GM21825 (cell line): ENCODE data around the gene CNN1.

Experiments used
- ATAC-seq: cut with Tn5 transposase; IDR thresholded peaks from one replicate; pipeline ENCODE4 v1.9.1; 2021; ENCODE audit warnings: mild to moderate bottlenecking, moderate library complexity; ENCODE audit not compliant: unreplicated experiment

Gene CNN1

DNA sequence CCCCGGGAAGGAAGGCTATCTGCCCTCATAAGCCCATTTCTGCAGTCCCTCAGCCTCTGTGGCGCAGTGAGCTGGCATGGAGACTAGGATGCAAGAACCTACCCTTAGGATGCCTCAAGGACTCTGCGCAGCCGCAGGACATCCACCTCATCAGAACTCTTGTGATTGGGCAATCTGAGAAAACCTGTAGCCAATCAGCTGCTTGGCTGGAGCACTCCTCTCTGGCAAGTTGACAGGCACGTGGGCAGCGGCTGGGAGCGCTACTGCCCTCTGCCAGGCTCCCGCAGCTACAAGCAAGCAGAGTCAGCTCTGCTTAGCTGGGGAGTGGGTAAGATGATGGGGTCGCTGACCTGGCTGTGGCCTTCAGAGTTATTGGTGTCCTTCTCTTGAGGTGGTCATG lies 8.2 kb upstream of the CNN1 start:
- no peak for ATAC-seq

DNA sequence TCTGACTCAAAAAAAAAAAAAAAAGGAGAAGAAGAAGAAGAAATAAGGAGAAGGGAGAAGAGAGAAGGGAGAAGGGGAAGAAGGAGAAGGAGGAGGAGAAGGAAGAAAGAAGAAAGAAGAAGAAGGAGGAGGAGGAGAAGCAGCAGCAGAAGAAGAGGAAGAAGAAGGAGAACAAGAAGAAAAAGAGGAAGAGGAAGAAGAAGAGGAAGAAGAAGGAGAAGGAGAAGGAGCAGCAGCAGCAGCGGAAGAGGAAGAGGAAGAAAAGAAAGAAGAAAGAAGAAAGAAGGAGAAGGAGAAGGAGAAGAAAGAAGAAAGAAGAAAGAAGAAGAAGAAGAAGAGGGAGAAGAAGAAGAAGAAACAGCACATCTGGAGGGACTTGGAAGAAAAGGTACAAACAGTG lies 4.1 kb upstream of the CNN1 start:
- no peak for ATAC-seq

DNA sequence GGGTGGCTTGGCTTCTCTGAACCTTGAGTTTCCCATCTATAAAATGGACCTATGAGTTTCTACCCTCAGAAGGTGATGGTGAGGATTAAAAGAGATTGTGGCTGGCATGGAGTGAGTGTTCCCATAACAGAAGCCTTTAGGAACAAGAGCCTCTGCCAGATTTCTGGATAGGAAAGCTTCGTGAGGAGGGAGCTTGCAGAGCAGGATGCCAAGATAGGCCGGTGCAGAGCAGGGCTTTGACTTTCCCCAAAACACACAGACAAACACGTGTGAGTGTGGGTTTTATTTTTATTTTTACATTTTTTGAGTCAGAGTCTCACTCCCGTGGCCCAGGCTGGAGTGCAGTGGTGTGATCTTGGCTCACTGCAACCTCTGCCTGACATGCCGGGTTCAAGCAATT lies 3.7 kb upstream of the CNN1 start:
- ATAC-seq = no peak

DNA sequence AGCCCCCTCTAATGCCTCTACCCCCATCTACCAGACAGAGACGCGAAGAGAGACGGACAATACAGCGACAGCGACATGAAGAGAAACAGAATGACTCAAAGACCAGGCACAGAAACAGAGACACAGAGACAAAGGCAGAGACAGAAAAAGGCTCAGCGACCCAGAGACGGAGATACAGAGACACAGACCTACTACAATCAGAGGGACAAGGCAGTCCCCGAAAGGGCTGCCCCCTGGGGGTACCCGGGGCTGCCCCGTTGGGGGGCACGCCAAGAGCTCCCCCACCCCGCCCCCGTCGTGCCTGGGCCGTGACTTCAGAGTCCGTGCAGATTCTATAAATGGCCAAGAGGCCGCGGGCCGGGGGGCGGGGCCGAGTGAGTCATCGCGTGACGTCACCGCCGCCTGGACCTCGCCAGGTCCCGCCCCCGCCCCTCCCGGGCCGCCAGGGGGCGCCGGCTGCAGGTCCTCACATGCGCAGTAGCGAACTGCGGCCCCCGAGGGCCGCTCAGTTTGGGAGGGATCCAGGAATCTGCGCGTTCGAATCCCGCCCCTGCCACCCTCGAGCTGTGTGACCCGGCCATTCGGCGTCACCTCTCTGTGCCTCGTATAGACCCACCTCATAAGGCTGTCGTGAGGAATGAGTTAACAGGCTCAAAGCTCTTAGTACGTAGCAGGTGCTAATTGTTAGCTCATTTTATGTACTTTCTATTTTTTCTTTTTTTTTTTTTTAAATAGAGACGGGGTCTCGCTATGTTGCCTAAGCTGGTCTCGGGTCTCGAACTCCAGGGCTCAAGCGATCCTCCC lies 2.7 kb upstream of the CNN1 start:
- peak; percentile 61 for ATAC-seq

DNA sequence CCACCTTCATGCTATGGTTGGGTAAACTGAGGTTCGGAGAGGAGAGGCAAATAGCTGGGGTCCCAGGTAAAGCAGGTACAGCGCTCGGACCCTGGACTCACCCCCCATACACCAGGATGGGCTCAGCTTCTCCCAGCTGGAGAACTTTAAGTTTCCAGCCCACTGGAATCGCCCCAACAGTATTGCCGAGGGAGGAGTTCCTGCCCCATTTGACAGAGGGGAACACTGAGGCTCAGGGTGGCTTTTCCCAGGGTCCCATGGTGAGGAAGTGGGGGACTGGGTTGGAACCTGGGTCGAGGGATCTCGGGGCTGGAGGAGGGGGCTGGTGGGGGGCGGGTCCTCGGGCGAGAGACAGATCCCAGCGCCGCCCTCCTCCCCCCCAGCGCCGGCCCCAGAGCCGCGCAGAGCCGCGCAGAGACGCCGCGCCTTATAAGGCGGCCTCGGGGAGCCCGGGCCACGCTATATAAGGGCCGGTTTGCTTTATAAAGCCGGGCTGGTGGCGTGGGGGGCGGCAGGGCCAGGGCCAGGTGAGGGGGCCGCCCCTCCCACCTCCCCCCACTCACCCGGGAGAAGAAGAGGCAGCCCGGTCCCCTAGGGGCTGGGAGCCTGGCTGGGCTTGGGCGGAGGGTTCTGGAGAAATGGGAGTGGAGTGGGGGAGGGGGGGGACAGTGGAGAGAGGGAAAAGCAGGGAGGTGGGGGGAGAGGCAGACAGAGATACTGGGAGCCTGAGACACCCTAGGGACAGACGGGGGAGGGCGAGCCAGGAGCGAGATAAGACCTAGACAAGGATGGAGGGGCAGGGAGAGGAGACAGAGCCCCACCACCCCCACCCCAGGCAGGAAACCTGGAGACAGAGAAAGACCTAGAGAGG lies 1.1 kb downstream of the CNN1 start:
- no peak for ATAC-seq

DNA sequence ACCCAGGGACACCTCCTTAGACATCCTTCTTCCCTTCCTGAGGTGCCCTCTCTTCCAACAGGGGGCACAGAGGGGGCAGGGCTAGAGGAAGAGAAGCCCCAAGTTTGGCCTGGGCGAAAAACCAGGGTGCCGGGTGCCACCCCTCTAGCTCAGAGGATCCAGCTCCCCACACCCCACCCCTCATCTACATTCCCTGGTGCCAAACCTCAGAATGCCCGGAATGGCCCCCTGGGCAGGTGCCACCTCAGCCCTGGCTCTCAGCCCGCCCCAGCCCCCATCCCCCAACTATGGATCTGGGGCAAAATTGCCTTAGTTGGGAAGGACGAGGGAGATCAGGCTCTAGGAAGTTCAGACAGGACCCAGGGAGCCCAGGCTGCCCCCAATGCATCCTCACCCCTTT lies 2.0 kb downstream of the CNN1 start:
- ATAC-seq = no peak

DNA sequence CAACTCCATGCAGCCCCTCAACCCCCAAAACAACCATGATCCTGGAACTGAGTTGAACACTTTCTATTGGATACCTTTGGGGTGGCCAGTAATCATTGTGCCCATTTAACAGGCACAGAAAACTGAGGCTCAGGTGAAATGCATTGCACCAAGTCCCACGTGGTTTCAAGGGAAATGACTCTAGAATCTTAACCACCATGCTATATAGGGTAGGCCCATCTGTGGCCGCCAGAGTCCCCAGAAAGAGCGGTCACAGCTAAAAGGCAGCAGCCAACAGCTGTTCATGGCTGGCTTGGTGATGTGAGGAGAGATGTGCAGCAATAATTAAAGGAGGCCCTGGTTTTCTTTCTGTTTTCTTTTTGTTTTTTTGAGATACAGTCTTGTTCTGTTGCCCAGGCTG lies 2.6 kb downstream of the CNN1 start:
- no peak for ATAC-seq

DNA sequence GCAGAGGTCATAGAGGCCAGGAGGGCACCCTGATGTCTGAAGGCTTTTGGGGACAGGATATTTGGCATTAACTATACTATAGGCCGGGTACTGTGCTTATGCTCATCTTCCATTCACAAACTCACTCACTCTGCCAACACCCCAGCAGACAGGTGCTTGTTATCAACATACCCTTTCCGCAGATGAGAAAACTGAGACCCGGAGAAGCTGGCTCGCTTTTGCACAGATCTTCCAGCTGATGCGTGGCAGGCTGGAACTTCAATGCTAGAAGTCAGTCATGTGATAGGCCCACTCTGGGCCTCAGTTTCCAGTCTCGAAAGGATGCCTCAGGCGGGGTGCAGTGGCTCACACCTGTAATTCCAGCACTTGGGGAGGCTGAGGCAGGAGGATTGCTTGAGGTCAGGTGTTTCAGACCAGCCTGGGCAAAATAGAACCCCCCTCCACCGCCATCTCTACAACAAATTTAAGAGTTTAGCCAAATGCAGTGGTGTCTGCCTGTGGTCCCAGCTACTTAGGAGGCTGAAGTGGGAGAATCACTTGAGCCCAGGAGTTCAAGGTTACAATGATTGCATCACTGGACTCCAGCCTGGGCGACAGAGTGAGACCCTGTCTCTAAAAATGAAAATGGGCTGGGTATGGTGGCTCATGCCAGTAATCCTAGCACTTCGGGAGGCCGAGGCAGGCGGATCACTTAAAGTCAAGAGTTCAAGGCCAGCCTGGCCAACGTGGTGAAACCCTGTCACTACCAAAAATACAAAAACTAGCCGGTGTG lies 9.5 kb downstream of the CNN1 start:
- ATAC-seq = no peak

DNA sequence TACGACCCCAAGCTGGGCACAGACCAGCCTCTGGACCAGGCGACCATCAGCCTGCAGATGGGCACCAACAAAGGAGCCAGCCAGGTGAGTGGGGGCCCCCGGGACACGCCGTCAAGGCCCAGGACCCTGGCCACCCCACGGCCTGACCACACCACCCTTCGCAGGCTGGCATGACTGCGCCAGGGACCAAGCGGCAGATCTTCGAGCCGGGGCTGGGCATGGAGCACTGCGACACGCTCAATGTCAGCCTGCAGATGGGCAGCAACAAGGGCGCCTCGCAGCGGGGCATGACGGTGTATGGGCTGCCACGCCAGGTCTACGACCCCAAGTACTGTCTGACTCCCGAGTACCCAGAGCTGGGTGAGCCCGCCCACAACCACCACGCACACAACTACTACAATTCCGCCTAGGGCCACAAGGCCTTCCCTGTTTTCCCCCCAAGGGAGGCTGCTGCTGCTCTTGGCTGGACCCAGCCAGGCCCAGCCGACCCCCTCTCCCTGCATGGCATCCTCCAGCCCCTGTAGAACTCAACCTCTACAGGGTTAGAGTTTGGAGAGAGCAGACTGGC lies 10.8 kb downstream of the CNN1 start:
- ATAC-seq = no peak

DNA sequence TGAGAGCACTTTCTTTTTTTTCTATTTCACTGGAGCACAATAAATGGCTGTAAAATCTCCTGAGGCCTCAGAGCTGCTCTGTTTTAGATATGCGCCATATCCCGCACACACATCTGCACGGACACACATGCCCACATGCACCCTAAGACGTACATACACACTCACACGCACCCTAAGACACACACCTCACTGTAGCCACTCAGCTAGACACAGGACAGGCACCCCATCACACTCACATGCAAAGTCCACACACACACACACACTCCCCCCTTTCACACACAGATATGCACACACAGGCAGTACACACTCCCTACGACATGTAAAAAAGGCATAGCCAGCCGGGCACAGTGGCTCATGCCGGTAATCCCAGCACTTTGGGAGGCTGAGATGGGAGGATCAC lies 11.6 kb downstream of the CNN1 start:
- ATAC-seq = no peak

DNA sequence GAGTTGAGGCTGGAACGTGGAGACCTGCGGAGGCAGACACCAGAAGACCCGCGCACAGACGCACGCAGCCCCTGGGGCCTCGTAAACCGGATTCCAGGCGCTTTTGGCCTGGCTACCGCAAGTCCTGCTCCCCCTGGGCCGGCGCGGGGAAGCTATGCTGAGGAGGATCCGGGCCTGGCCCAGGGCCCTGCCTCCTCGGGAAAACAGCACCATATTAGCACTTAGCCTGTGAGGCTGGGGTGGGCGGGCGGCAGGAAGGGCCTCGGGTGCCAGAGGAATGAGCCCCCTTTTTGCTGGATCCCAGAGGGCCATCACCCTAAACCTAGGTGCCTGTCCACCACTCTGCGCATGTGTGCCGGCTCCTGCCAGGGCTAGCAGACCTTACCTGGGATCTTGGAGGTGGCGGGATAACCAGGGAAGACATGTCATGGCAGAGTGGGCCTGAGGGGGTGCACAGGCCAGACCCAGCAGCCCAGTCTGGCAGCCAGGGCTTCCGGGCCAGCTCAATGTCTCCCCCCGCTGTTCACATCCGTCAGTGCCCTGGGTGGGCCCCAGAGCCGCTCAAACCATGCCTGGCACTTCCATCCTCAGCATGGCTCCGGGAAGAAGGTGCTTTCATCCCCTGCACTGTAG lies 13.1 kb downstream of the CNN1 start:
- no peak for ATAC-seq

DNA sequence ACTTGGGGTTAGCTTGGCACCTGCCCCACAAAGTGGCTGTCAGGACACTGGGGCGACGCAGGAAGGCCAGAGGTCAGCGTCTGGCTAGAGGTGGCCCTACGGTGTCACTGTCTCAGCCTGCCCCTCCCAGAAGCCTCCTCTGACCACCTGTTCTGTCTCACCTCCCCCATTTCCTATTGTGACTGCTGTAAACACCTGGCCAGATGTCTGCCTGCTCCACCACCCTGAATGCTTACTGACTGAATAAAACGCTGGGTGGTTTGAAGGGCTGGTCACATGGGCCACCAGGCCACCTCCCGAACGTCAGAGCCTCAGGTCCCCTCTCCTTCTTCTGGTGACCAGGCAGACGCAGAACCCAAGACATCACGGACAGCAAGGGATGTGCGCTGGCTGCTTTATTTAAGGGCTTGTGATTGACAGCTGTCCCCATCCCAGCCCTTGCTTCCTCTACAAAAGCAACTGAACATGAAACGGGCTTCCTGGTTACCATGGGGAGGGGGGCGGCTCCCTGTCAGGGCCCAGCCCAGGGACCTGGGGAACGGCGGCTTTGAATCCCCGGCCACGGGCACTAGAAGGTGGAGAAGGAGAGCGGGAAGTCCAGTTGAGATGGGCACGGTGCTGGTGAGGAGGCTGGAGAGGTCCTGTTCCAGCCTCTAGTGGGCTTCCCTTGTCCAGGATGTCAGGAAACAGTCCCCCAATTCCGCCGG lies 14.2 kb downstream of the CNN1 start:
- ATAC-seq = no peak

DNA sequence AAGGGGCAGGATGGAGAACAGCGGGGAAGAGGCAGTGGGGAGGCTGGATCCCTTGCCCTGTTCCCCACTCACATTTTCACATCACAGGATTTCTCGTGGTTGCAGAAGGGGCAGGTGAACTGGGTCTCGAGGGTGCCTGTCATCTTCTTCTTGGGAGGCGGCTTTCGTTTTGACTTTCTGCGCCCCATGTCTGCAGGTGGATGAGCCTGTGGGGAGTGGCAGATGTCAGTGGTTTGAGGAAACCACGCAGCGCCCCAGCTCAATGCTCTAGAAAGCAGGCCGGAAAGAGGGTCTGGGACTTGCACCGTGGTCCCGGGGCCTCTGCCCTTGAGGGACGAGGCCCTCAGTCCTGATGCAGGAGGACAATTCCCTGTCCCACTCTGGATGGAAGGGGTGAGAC lies 15.5 kb downstream of the CNN1 start:
- ATAC-seq = no peak

DNA sequence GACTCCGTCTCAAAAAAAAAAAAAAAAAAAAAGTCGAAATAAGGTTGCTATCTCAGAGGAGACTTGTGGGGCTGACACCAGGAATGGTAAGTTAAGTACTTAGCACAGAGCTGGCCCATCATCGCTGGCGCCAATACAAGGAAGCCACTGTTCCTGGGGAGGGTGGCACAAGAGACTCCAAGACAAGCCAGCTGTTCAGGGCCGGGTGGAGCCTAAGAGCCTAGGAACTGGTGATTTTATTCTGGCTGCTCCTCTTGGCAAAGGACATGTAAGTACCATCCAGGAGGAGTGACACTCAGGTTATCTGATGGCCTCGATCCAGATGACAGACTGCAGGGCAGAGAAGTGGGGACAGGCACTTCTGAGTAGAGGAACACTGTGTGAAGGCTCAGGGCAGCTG lies 16.6 kb downstream of the CNN1 start:
- no peak for ATAC-seq

DNA sequence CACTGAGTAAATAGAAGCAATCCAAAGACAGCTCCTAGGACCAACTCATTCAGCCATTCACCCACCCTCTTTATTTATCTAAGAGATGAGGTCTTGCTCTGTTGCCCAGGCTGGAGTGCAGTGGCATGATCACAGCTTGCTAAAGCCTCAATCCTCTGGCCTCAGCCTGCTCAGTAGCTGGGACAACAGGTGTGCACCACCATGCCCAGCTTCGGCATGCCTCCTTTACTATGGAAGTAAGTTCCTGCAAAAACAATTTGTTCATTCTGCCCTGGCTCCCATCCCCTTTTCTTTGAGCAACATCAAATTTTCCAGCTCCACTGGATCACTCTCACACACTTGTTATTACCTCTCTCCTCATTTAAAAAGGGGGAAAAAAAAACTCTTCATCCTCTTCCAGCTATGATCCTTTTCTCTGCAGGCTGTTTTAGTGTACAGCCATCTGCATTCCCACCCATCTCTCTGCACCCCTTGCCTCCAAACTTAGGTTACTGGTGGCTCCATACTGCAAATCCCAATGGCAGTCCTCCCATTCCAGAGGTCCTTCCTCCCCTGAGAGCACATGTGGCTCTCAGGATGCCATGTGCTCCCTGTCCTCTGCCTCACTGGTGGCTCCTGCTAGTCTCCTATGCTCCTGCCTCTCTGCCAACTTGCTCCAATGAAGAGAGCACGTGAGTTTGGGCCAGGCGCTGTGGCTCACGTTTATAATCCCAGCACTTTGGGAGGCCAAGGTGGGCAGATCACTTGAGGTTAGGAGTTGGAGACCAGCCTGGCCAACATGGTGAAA lies 18.2 kb downstream of the CNN1 start:
- no peak for ATAC-seq

DNA sequence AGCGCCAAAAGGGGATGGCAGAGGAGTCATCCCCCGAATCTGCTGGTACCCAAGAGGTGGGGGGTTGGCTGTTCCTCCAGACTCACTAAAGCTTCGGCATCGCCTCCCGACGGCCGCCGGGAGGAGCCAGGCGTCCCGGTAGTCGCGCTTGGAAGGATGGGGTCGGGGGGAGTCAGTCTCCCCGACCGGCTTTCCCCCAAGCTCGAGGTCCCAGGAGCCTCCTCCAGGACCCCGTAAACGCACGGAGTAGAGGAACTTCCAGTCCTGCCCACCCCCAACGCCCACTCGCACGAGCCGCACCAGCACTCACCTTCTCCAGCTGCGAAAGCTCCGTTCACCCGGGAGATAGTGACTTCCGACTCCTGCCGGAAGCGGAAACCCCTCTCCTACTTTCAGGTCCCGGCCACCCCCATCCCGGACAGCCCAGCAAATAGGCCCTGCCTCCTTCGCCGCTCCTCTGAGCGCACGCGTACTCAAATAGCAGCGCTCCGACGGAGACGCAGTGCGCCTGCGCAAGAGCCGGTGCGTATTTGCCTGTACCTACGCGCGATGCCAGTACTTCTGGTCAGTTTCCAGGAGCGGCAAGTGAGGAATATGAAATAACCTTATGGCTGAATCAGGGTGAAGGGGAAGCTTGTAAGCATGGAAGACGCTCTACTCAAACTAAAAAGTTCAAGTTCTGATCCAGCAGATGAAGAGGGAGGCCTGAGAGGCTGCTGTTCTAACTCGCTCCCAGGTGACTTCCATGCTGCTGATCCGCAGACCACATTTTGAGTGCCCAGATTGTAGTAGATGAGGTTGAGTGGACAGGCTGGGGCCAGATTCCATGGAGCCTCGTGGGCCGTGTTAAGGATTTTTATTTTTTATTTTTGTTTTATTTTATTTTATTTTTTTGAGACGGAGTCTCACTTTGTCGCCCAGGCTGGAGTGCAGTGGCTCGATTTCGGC lies 20.5 kb downstream of the CNN1 start, which contains the start of gene ELOF1:
ELOF1 (minus strand) TSS at position 350 of the 948 bp plus-strand sequence. CDS start 4,883 bp downstream, outside the sequence.
- ATAC-seq = peak; percentile 66

DNA sequence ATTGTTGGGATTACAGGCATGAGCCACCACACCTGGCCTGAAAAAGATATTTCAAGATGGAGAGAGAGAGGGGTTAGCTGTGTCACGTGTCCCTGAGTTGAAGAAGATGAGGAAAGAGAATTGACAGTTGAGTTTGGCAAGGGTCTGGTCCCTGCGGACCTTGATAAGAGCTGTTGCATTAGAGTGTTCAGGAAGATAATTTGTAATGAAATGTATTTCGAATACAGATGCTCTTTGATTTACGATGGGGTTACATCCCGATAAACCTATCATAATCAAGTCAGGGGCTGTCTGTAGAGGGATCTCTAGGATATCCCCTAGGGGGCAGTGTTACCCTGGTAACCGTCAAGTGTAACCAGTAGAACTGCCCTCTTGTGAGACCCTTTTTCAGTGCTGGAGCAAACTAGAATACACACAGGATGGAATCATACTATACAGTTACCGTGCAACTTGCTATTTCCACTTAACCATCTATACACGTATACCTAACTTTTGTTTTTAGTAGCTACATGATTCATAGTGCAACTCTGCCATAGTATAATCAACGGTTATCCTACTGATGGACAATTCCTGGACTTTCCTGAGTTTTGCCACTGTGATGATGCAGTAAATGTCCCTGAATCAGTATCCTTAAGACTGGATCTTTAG lies 21.9 kb downstream of the CNN1 start:
- ATAC-seq = peak; percentile 37
